Upper lobe of left lung (tissue), 6 donors: ENCODE measurements around the gene TMEM121B. TPM values are rescaled to one million over a fixed set of nuclear protein-coding genes. Genes with fewer than 3 reads are reported as not detected.

Experiments used
- ATAC-seq, 2 donors: fragments of 200-7000 bp; cut with Tn5 transposase; one replicate each; pipeline ENCODE4 v1.9.1; 2022; ENCODE audit warnings: mild to moderate bottlenecking in 2 of 2, moderate library complexity in 2 of 2; ENCODE audit not compliant: low FRiP score in 2 of 2
- DNase-seq, 2 donors: peaks; one replicate each; pipeline ENCODE4 v3.0.0-alpha.2; 2019 to 2020
- H3K27ac ChIP-seq, 4 donors: fragments of 200-600 bp; sonication (generic); one replicate each; pipeline ENCODE4 v1.5.1; 2016 to 2019
- H3K27me3 ChIP-seq, 4 donors: fragments of 200-600 bp; sonication (generic); one replicate each; pipeline ENCODE4 v1.5.1; 2017 to 2019
- H3K36me3 ChIP-seq, 4 donors: fragments of 200-600 bp; sonication (generic); one replicate each; pipeline ENCODE4 v1.5.1; 2016 to 2019
- H3K4me1 ChIP-seq, 4 donors: fragments of 200-600 bp; sonication (generic); one replicate each; pipeline ENCODE4 v1.5.1; 2018 to 2019
- H3K4me3 ChIP-seq, 4 donors: fragments of 200-600 bp; sonication (generic); one replicate each; pipeline ENCODE4 v1.5.1; 2017 to 2019; ENCODE audit warnings: mild to moderate bottlenecking in 2 of 4, moderate library complexity in 1 of 4
- H3K9me3 ChIP-seq, 4 donors: fragments of 200-600 bp; sonication (generic); one replicate each; pipeline ENCODE4 v1.5.1; 2018 to 2019
- CTCF ChIP-seq, 6 experiments: fragments of 450-650 bp in 4 of 6; fragments of 200-600 bp in 2 of 6; sonication (generic) in 2 of 6; IDR thresholded peaks; one replicate each; pipeline ENCODE4 v1.5.1; 2016 to 2019; ENCODE audit warnings: antibody characterized with exemption in 6 of 6
- EP300 ChIP-seq, 4 donors: sonication (generic); formaldehyde crosslinking; IDR thresholded peaks; one replicate each; pipeline ENCODE4 v1.5.1; 2017; ENCODE audit warnings: antibody characterized with exemption in 4 of 4, control low read depth in 2 of 4
- POLR2A ChIP-seq, 4 donors: fragments of 450-650 bp; IDR thresholded peaks; one replicate each; pipeline ENCODE4 v1.5.1; 2016 to 2017; ENCODE audit warnings: antibody characterized with exemption in 4 of 4, mild to moderate bottlenecking in 2 of 4
- POLR2AphosphoS5 ChIP-seq, 2 donors: sonication (generic); formaldehyde crosslinking; IDR thresholded peaks; one replicate each; pipeline ENCODE4 v1.5.1; 2017; ENCODE audit warnings: antibody characterized with exemption in 2 of 2
- WGBS, 2 donors: methylation state at CpG; one replicate each; pipeline ENCODE4 v1.1.5; 2017 to 2018; 5-methylcytosine and 5-hydroxymethylcytosine counted together
- total RNA-seq, 6 donors: library from RNA; depleted of rRNA in 4 of 6; stranded (reverse); fragments of >200 nt in 4 of 6; gene quantifications; one replicate each; pipeline versions ENCODE4 v1.1.0 to v1.2.1, GENCODE V29; 2016 to 2021
- donor health status: DM: no; HTN: no; CAD: no; lungs with moderate emphysema.
- donor health status: DM: no; HTN: yes; CAD: no; lungs with severe emphysema.

The TMEM121B gene
- total RNA-seq, 6 donors from 2014 or later, result 0.10 to 2.0 (median 1.1) TPM; not detected in 1

GRCh38 chr22:17097701-17098100, 23.5 kb downstream of the TMEM121B start:
- DNase-seq, result peak in 1 of 2 donors; percentile 17

GRCh38 chr22:17097062-17097461, 24.1 kb downstream of the TMEM121B start:
- Histone ChIP-seq H3K9me3 (no peaks in the 10 kb centered on the region), H3K4me1 (peaks cover 8 to 30% (median 17%) of the 10 kb centered on the region in 4 donors), H3K4me3 (no peak overlapping the region), H3K27ac (peak overlapping the region in 3 of 4 donors; percentile 0 to 64 (median 6)), H3K27me3 (no peaks in the 10 kb centered on the region), H3K36me3 (peaks cover 22 to 50% (median 44%) of the 10 kb centered on the region in 4 donors)
- DNase-seq, result no peak
- 72 to 91% methylated on average over 6 of the region's 6 CpGs for WGBS, 2 donors
- TF ChIP-seq CTCF (IDR thresholded peaks at IDR 0.05) (no peak), POLR2A (IDR thresholded peaks at IDR 0.05) (no peak), POLR2AphosphoS5 (IDR thresholded peaks at IDR 0.05) (no peak), EP300 (IDR thresholded peaks at IDR 0.05) (no peak)
- ATAC-seq, result no peak

More at GRCh38 chr22:17097701-17098100, 23.5 kb downstream of the TMEM121B start:
- Histone ChIP-seq H3K36me3 (peaks cover 26 to 57% (median 50%) of the 10 kb centered on the region in 4 donors), H3K27me3 (no peaks in the 10 kb centered on the region), H3K4me3 (no peak overlapping the region), H3K4me1 (peaks cover 8 to 30% (median 17%) of the 10 kb centered on the region in 4 donors), H3K9me3 (no peaks in the 10 kb centered on the region), H3K27ac (peak overlapping the region; percentile 8 to 71 (median 56))
- no peak for ATAC-seq
- no peak for TF ChIP-seq CTCF (IDR thresholded peaks at IDR 0.05)
- no peak for TF ChIP-seq EP300 (IDR thresholded peaks at IDR 0.05)
- no peak for TF ChIP-seq POLR2A (IDR thresholded peaks at IDR 0.05)
- TF ChIP-seq POLR2AphosphoS5 (IDR thresholded peaks at IDR 0.05), result no peak
- 91 to 95% methylated on average over 2 to 6 of the region's 6 CpGs for WGBS, 2 donors

DNA sequence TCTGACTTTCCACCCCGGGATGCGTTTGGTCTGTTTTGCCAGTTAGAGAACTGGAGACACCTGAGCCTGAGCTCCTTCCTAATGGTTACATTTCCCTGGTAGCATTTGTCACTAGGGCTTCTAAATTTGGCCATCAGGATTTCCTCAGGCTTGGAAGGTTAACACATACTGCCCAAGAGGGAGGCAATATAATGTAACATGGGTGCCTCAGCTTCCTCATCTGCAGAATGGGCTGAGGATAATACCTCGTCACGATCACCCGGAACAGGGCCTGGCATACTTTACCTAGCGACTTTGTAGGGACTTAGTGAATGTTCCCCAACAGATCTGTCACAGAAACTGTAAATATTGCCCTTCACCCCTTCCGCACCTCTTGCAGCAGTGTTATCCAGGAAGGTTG, 25.1 kb downstream of the TMEM121B start:
- H3K9me3 ChIP-seq, result no peaks in the 10 kb centered on the region
- peaks cover 16 to 40% (median 34%) of the 10 kb centered on the region in 4 donors for H3K36me3 ChIP-seq
- peak overlapping the region in 1 of 4 donors; percentile 37 for H3K27ac ChIP-seq
- peaks cover 2 to 26% (median 18%) of the 10 kb centered on the region in 4 donors for H3K4me1 ChIP-seq
- WGBS, 2 donors, result 91 to 96% methylated on average over 6 to 7 of the region's 7 CpGs
- TF ChIP-seq POLR2AphosphoS5 (IDR thresholded peaks at IDR 0.05), result no peak
- TF ChIP-seq EP300 (IDR thresholded peaks at IDR 0.05), result no peak
- TF ChIP-seq CTCF (IDR thresholded peaks at IDR 0.05), result no peak
- no peak for TF ChIP-seq POLR2A (IDR thresholded peaks at IDR 0.05)
- H3K4me3 ChIP-seq, result no peak overlapping the region
- ATAC-seq, result no peak
- no peak for DNase-seq
- no peaks in the 10 kb centered on the region for H3K27me3 ChIP-seq

DNA sequence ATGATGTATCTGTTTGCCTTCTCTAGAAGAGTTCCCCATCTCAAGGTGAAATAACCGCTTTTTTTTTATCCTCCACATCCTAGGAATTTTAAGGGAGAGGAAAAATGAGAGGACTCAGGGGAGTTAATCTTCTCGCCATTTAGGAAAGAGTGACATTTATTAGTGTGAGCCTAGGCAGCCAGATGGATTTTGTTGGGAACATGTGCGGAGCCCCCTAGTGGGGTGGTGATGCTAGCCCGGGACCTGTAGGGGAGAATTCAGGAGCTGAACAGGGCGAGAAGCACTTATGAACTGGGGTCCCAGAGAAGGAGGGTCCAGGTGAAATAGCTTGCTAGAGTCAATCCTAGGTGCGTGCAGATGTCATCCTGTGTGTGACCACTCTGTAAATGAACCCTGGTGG, 25.6 kb downstream of the TMEM121B start:
- Histone ChIP-seq H3K9me3 (no peaks in the 10 kb centered on the region), H3K27me3 (no peaks in the 10 kb centered on the region), H3K4me3 (no peak overlapping the region), H3K27ac (peak overlapping the region in 1 of 4 donors; percentile 37), H3K4me1 (peaks cover 2 to 30% (median 18%) of the 10 kb centered on the region in 4 donors), H3K36me3 (peaks cover 14 to 35% (median 29%) of the 10 kb centered on the region in 4 donors)
- WGBS, 2 donors, result 82 to 93% methylated on average over 6 of the region's 6 CpGs
- DNase-seq (no peak), ATAC-seq (no peak)
- TF ChIP-seq POLR2AphosphoS5 (IDR thresholded peaks at IDR 0.05) (no peak), CTCF (IDR thresholded peaks at IDR 0.05) (peak in 1 of 6 experiments; percentile 7)

GRCh38 chr22:17093081-17093480, 28.1 kb downstream of the TMEM121B start:
- TF ChIP-seq POLR2AphosphoS5 (IDR thresholded peaks at IDR 0.05) (no peak), EP300 (IDR thresholded peaks at IDR 0.05) (no peak), CTCF (IDR thresholded peaks at IDR 0.05) (no peak), POLR2A (IDR thresholded peaks at IDR 0.05) (no peak)
- no peak overlapping the region for H3K27ac ChIP-seq
- peaks cover 3 to 11% (median 6%) of the 10 kb centered on the region in 4 donors for H3K36me3 ChIP-seq
- no peak overlapping the region for H3K4me3 ChIP-seq
- 87 to 93% methylated on average over 3 of the region's 3 CpGs for WGBS, 2 donors
- DNase-seq, result no peak
- H3K4me1 ChIP-seq, result peaks cover 2 to 22% (median 10%) of the 10 kb centered on the region in 4 donors
- no peaks in the 10 kb centered on the region for H3K27me3 ChIP-seq
- ATAC-seq, result no peak
- H3K9me3 ChIP-seq, result no peaks in the 10 kb centered on the region
